Lower leg skin (tissue), 3 donors: Measurements from ENCODE around the gene CENPX.

Source experiments
- POLR2A ChIP-seq, 2 donors: fragments of 450-650 bp; IDR thresholded peaks; one replicate each; pipeline ENCODE4 v1.6.1; 2016 to 2017; ENCODE audit warnings: antibody characterized with exemption in 2 of 2, mild to moderate bottlenecking in 1 of 2, moderate library complexity in 1 of 2
- TF ChIP-seq, protein P1 (sequence below), 3 donors: fragments of 450-650 bp; IDR thresholded peaks; one replicate each; pipeline ENCODE4 v1.5.1; 2016; ENCODE audit warnings: antibody characterized with exemption in 3 of 3, mild to moderate bottlenecking in 3 of 3, moderate library complexity in 2 of 3

DNA sequence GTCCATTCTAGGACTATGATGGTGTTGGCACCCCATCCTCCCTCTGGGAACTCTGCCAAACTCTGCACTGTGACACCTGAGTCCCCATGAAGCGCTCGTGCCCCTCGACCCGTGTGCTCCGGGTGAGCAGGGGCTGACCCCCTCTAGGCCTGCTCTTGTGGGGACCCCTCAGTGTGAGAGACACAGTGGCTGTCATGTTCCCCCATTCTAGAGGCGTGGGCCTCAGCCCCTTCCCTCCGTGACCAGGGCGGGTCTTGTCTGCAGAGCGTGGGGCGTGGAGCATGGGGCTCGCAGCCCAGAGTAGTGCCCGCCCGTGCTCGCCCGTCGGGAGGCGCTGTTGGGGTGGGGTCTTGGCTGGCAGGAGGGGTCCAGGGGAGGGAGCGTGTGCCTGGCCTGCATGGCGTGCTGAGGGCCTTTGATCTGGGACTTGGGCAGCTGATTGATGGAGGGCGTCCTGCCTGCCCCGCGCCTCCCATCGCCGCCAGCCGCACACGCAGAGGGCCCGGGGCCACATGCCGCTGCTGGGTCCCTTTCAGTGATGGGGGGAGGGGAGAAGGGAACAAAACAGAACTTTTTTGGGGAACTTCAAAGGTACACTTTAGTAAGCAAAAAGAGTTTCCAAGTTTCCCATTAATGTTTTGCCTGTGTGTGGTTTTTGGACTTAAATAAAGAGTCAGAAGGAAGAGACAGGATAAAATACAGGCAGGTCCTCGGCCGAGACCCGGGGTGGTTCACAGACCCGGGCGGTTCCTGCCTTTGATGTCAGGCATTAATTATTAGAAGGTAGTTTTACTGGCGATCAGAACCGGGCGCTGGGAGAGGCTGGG lies 22.5 kb downstream of the CENPX start:
- TF ChIP-seq, protein P1, sequence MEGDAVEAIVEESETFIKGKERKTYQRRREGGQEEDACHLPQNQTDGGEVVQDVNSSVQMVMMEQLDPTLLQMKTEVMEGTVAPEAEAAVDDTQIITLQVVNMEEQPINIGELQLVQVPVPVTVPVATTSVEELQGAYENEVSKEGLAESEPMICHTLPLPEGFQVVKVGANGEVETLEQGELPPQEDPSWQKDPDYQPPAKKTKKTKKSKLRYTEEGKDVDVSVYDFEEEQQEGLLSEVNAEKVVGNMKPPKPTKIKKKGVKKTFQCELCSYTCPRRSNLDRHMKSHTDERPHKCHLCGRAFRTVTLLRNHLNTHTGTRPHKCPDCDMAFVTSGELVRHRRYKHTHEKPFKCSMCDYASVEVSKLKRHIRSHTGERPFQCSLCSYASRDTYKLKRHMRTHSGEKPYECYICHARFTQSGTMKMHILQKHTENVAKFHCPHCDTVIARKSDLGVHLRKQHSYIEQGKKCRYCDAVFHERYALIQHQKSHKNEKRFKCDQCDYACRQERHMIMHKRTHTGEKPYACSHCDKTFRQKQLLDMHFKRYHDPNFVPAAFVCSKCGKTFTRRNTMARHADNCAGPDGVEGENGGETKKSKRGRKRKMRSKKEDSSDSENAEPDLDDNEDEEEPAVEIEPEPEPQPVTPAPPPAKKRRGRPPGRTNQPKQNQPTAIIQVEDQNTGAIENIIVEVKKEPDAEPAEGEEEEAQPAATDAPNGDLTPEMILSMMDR (IDR thresholded peaks at IDR 0.05): no peak
- TF ChIP-seq POLR2A (IDR thresholded peaks at IDR 0.05): no peak
